Heart left ventricle (tissue), 13 donors: ENCODE data around the gene CD4.

ENCODE experiments used
- POLR2A ChIP-seq, 2 donors: fragments of 450-650 bp; IDR thresholded peaks; one replicate each; pipeline ENCODE4 v1.6.1; 2017; ENCODE audit warnings: antibody characterized with exemption in 2 of 2, mild to moderate bottlenecking in 2 of 2, moderate library complexity in 2 of 2
- TF ChIP-seq, protein P1 (sequence below), 12 donors: fragments of 200-600 bp; sonication (generic) in 4 of 12; IDR thresholded peaks; one replicate each; pipeline versions ENCODE4 v1.5.0 to v1.8.0; 2018 to 2022; ENCODE audit warnings: antibody characterized with exemption in 12 of 12, mild to moderate bottlenecking in 5 of 12
- donor health status: ischemic (EF 13 %, LVEDD 7.1; RV severe dilation, severe dysfunction).
- donor health status: DM: no; HTN: yes; CAD: no.
- donor health status: DM: no; HTN: no; CAD: no.
- donor health status: ischemic (EF 25% LVEDD 6.9; RV normal size, moderate dysfunction).
- donor health status: ischemic (EF 25% LVEDD 5.7; RV mildly dilated, moderate dysfunction).
- donor health status: ischemic (EF 35%, LVEDD 5.7; RV mildly dilated, moderate dysfunction).
- donor health status: nonischemic (EF 11% LVEDD 7.7; RV severe dilation, severe dysfunction).
- donor health status: DM: yes; HTN: yes; CAD: no.
- donor health status: PGD.
- donor health status: ischemic (EF 29% LVEDD 5.4; RV normal size, mild dysfunction).
- donor health status: nonischemic (EF 23%, LVEDD 6.1; RV moderate dilation, normal function).

DNA sequence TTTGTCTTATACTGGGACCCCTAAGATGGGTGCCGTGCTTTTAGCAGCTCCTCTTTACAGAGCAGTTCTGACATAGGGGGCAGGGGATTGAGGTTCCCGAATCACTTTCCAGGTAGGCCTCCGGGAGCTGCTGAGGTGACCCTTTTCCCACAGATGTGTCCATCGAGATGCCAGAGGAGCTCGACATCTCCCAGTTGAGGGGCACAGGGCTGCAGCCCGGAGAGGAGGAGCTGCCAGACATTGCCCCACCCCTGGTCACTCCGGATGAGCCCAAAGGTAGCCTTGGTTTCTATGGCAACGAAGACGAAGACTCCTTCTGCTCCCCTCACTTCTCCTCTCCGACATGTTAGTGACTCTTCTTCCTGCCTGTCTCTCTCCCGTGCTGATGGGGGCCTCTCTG lies 73.7 kb downstream of the CD4 start:
- TF ChIP-seq, protein P1, sequence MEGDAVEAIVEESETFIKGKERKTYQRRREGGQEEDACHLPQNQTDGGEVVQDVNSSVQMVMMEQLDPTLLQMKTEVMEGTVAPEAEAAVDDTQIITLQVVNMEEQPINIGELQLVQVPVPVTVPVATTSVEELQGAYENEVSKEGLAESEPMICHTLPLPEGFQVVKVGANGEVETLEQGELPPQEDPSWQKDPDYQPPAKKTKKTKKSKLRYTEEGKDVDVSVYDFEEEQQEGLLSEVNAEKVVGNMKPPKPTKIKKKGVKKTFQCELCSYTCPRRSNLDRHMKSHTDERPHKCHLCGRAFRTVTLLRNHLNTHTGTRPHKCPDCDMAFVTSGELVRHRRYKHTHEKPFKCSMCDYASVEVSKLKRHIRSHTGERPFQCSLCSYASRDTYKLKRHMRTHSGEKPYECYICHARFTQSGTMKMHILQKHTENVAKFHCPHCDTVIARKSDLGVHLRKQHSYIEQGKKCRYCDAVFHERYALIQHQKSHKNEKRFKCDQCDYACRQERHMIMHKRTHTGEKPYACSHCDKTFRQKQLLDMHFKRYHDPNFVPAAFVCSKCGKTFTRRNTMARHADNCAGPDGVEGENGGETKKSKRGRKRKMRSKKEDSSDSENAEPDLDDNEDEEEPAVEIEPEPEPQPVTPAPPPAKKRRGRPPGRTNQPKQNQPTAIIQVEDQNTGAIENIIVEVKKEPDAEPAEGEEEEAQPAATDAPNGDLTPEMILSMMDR (IDR thresholded peaks at IDR 0.05): no peak
- no peak for TF ChIP-seq POLR2A (IDR thresholded peaks at IDR 0.05)
